ENCODE data around the gene ADAMTS14. TPM values are rescaled to one million over a fixed set of nuclear protein-coding genes. Genes with fewer than 3 reads are reported as not detected.

ADAMTS14 gene
- total RNA-seq, 1 experiment from 2014 or later = 2.1 TPM

GRCh38 chr10:70732569-70732968 lies 60.3 kb downstream of the ADAMTS14 start (continued):
- TF ChIP-seq HMGXB4 (CRISPR knock-in tag; IDR thresholded peaks at IDR 0.05) = no peak

- ATAC-seq (no peak), DNase-seq (ENCODE audit: low spot score) (no peak)
- TF ChIP-seq IRF2 (CRISPR knock-in tag; IDR thresholded peaks at IDR 0.05; ENCODE audit: borderline replicate concordance, low read depth) (no peak), ZNF396 (CRISPR knock-in tag; IDR thresholded peaks at IDR 0.05; ENCODE audit: borderline replicate concordance) (no peak), ZNF219 (CRISPR knock-in tag; IDR thresholded peaks at IDR 0.05; ENCODE audit: borderline replicate concordance) (no peak), ZNF281 (CRISPR knock-in tag; IDR thresholded peaks at IDR 0.05) (no peak), E2F5 (CRISPR knock-in tag; IDR thresholded peaks at IDR 0.05) (no peak), USF2 (CRISPR knock-in tag; IDR thresholded peaks at IDR 0.05) (no peak), ZNF512 (CRISPR knock-in tag; IDR thresholded peaks at IDR 0.05; ENCODE audit: borderline replicate concordance) (no peak), MAX (CRISPR knock-in tag; IDR thresholded peaks at IDR 0.05) (no peak), TP53 (CRISPR knock-in tag; IDR thresholded peaks at IDR 0.05) (no peak), TEAD1 (CRISPR knock-in tag; IDR thresholded peaks at IDR 0.05) (no peak), FOXJ3 (CRISPR knock-in tag; IDR thresholded peaks at IDR 0.05; ENCODE audit: borderline replicate concordance) (no peak), CTCF (IDR thresholded peaks at IDR 0.05) (no peak), E2F4 (CRISPR knock-in tag; IDR thresholded peaks at IDR 0.05; ENCODE audit: borderline replicate concordance, low read depth) (no peak), GABPB1 (CRISPR knock-in tag; IDR thresholded peaks at IDR 0.05) (no peak)
- H3K36me3 Mint-ChIP-seq = no peaks in the 10 kb centered on the region
- H3K4me1 Mint-ChIP-seq = peaks cover 9% of the 10 kb centered on the region
- POLR2A ChIA-PET = interaction anchor here (0.6 kb wide), 1 partner anchor 1693 kb away, joined by 7 read pairs; no protein-coding TSS in a partner anchor
- CTCF ChIA-PET = interaction anchor here (1.8 kb wide), 1 partner anchor 21 kb away, joined by 5 read pairs; no protein-coding TSS in a partner anchor
- H3K27me3 Mint-ChIP-seq (ENCODE audit: low read depth) = no peaks in the 10 kb centered on the region
- no peaks in the 10 kb centered on the region for H3K9me3 Mint-ChIP-seq
- H3K27ac Mint-ChIP-seq = no peak overlapping the region
- no peak overlapping the region for H3K4me3 Mint-ChIP-seq
Observed at GRCh38 chr10:70733051-70733450, 60.7 kb downstream of the ADAMTS14 start.

Measured in WTC11 (cell line).